ENCODE measurements around the gene OSBP. TPM values are rescaled to one million over a fixed set of nuclear protein-coding genes. Genes with fewer than 3 reads are reported as not detected.

OSBP gene
- total RNA-seq, 2 experiments from 2014 or later, result 33.9 to 37.0 TPM

DNA sequence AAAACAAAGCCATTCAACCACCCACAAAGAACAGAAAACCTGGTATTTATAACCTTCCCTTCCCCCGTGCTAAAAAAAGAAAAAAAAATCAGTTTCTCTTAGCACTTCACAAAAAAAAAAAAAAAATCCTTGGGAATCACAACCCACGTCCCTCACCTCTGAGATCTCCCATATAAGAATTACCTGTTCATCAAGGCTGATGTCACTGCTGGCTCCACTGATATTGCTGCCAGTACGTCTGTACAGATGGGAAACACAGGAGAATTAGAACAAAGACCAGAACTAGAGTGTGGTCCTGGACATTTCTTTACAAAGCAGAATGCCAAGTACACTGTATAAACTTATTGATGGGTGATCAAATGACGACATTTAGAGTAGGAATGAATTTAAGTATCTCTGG lies 14.9 kb downstream of the OSBP start:
- H3K4me3 Mint-ChIP-seq, result no peak overlapping the region
- CTCF ChIA-PET, result no interaction called here
- H3K4me1 Mint-ChIP-seq (ENCODE audit: low read depth), result peaks cover 10% of the 10 kb centered on the region
- H3K27ac Mint-ChIP-seq, result peak overlapping the region; percentile 31
- DNase-seq, result no peak
- no peaks in the 10 kb centered on the region for H3K9me3 Mint-ChIP-seq
- H3K36me3 Mint-ChIP-seq (ENCODE audit: low read depth), result peaks cover 41% of the 10 kb centered on the region
- no peaks in the 10 kb centered on the region for H3K27me3 Mint-ChIP-seq (ENCODE audit: low read depth)
- intact Hi-C loops (cut with micrococcal nuclease), result no loop called here

DNA sequence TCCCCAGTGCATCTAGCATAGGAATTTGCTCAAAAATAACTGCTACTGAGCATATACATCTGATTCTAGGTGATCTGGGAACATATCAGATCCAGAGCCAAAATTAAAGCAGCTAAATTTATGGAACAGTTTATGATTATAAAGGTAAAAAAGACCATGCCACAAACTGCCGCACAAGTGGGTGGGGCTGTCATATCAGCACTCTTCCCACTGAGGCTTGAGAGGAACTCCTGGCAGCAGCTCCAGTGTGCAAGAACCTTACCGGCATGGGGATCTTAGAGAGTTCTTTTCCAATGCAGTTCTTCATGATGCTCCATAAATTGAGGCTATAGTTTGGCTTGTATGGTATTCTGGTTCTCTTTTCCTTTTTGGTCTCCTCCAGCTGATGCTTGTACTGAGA lies 15.3 kb downstream of the OSBP start:
- H3K9me3 Mint-ChIP-seq, result no peaks in the 10 kb centered on the region
- intact Hi-C loops (cut with micrococcal nuclease), result no loop called here
- H3K4me1 Mint-ChIP-seq (ENCODE audit: low read depth), result peaks cover 10% of the 10 kb centered on the region
- H3K27ac Mint-ChIP-seq, result no peak overlapping the region
- DNase-seq, result no peak
- no peak overlapping the region for H3K4me3 Mint-ChIP-seq
- CTCF ChIA-PET, result no interaction called here
- H3K27me3 Mint-ChIP-seq (ENCODE audit: low read depth), result no peaks in the 10 kb centered on the region
- peaks cover 45% of the 10 kb centered on the region for H3K36me3 Mint-ChIP-seq (ENCODE audit: low read depth)

DNA sequence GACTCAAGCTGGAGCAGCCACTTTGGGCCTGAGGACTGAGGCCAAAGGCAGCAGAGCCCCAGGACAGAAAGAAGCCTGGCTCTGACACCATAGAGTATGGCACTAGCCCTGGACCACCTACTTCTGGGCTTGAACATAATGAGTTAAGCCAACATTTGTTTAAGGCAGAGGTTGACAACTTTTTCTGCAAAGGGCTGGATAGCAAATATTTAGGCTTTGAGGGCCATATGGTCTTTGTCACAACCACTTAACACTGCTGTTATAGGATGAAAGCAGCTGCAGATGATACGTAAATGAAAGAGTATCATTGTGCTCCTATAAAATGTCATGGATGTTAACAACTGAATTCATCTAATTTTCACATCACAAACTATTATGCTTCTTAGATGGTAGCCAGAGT lies 16.6 kb downstream of the OSBP start:
- intact Hi-C loops (cut with micrococcal nuclease), result no loop called here
- Mint-ChIP-seq H3K27ac (no peak overlapping the region), H3K9me3 (no peaks in the 10 kb centered on the region), H3K27me3 (ENCODE audit: low read depth) (no peaks in the 10 kb centered on the region), H3K36me3 (ENCODE audit: low read depth) (peaks cover 52% of the 10 kb centered on the region), H3K4me1 (ENCODE audit: low read depth) (peaks cover 7% of the 10 kb centered on the region), H3K4me3 (no peak overlapping the region)
- DNase-seq, result no peak
- CTCF ChIA-PET, result interaction anchor here (1.7 kb wide), 1 partner anchor 13 kb away, joined by 5 read pairs; no protein-coding TSS in a partner anchor

DNA sequence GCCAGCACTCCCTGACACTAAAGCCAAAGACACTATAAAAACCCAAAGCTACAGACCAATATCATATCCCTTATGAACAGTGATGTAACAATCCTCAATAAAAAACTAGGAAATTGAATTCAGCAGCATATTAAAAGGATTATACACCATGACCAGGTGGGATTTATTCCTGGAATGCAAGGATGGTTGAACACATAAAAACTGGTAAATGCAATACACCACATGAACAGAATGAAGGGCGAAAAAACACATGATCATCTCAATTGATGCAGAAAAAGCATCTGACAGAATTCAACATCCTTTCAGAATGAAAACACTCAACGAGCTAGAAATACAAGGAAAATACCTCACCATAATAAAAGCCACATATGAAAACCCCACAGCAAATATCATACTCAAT lies 31.3 kb downstream of the OSBP start:
- Mint-ChIP-seq H3K9me3 (peaks cover 8% of the 10 kb centered on the region), H3K27me3 (ENCODE audit: low read depth) (no peaks in the 10 kb centered on the region), H3K27ac (no peak overlapping the region), H3K36me3 (ENCODE audit: low read depth) (peaks cover 42% of the 10 kb centered on the region), H3K4me1 (ENCODE audit: low read depth) (peaks cover 2% of the 10 kb centered on the region), H3K4me3 (no peak overlapping the region)
- CTCF ChIA-PET, result no interaction called here
- intact Hi-C loops (cut with micrococcal nuclease), result no loop called here
- no peak for DNase-seq

DNA sequence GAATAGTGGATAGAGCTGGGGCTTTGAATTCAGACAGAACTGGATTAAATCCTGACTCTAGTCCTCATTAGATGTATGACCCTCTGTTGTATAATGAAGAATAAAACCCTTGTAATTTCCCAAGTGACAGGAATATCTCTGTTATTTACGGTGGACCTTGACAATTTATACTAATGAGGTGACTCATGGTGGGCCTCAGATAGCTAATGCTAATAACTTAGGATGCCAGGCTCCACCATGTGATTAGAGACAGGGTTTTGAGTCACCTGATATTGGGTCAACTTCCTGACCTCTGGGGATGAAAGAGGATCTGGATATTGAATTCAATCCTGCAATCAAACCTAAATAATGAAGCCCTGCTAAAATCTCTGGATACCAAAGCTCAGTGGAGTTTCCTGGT lies 33.6 kb downstream of the OSBP start:
- no peaks in the 10 kb centered on the region for H3K27me3 Mint-ChIP-seq (ENCODE audit: low read depth)
- CTCF ChIA-PET, result interaction anchor here (0.6 kb wide), 1 partner anchor 529 kb away, joined by 7 read pairs; no protein-coding TSS in a partner anchor
- H3K36me3 Mint-ChIP-seq (ENCODE audit: low read depth), result peaks cover 48% of the 10 kb centered on the region
- intact Hi-C loops (cut with micrococcal nuclease), result no loop called here
- H3K4me3 Mint-ChIP-seq, result no peak overlapping the region
- H3K4me1 Mint-ChIP-seq (ENCODE audit: low read depth), result peaks cover 2% of the 10 kb centered on the region
- DNase-seq, result no peak
- no peak overlapping the region for H3K27ac Mint-ChIP-seq
- H3K9me3 Mint-ChIP-seq, result peaks cover 8% of the 10 kb centered on the region

DNA sequence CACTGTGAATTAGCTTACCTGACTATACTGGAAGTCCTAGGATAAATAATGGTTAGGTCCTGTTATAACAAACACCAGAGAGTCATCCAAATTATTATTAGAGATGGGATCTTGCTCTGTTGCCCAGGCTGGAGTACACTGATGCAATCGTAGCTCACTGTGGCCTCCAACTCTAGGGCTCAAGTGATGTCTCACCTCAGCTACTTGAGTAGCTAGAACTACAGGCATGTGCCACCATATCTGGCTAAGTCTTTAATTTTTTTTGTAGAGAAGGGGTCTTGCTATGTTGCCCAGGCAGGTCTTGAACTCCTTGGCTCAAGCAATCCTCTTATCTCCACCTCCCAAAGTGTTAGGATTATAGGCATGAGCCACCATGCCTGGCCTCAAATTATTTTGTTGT lies 37.2 kb downstream of the OSBP start:
- intact Hi-C loops (cut with micrococcal nuclease), result no loop called here
- Mint-ChIP-seq H3K27ac (no peak overlapping the region), H3K4me1 (ENCODE audit: low read depth) (no peaks in the 10 kb centered on the region), H3K9me3 (no peaks in the 10 kb centered on the region), H3K4me3 (no peak overlapping the region), H3K36me3 (ENCODE audit: low read depth) (peaks cover 41% of the 10 kb centered on the region), H3K27me3 (ENCODE audit: low read depth) (no peaks in the 10 kb centered on the region)
- CTCF ChIA-PET, result no interaction called here
- DNase-seq, result no peak

DNA sequence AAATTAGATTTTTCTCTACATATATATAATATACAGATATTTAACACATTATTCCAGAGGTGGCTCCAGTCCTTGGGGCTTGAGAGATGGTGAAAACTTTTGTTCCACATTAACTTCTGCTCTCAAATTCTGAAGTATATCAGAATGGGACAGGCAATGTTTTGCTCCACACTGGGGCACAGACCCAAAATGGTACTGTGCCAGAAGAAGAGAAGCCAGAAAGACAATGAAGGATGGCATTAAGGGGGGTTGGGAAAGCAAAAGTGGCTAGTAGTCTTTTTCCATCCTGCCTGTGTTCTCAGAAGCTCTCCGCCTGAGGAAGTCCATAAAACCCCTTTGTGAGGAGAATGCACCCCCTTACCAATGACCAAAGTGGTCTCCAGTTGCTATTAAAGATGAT lies 40.1 kb downstream of the OSBP start:
- Mint-ChIP-seq H3K4me3 (no peak overlapping the region), H3K27ac (no peak overlapping the region), H3K27me3 (ENCODE audit: low read depth) (no peaks in the 10 kb centered on the region), H3K9me3 (no peaks in the 10 kb centered on the region), H3K4me1 (ENCODE audit: low read depth) (no peaks in the 10 kb centered on the region), H3K36me3 (ENCODE audit: low read depth) (peaks cover 38% of the 10 kb centered on the region)
- CTCF ChIA-PET, result no interaction called here
- intact Hi-C loops (cut with micrococcal nuclease), result no loop called here
- no peak for DNase-seq

DNA sequence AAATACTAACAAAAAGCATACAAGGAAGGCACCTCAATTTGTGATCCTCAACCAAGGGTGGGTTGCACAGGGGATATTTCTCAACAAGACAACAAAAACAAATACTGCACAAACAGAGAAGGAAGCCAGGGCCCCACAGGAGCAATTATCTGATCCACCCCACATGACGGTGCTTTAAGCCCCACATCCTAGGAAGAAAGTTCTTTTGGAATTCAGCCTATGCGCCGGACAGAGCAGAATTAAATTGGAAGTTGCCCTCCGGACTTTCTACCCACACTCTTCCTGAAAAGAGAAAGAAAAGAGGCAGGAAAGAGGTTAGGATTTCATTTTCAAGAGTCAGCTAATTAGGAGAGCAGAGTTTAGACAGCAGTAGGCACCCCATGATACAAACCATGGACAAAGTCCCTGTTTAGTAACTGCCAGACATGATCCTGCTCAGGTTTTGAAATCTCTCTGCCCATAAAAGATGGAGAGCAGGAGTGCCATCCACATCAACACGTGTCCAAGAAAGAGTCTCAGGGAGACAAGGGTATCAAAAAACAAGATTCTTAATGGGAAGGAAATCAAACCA lies 40.6 kb downstream of the OSBP start:
- intact Hi-C loops (cut with micrococcal nuclease), result no loop called here
- H3K27ac Mint-ChIP-seq, result no peak overlapping the region
- peaks cover 34% of the 10 kb centered on the region for H3K36me3 Mint-ChIP-seq (ENCODE audit: low read depth)
- no peak overlapping the region for H3K4me3 Mint-ChIP-seq
- no peaks in the 10 kb centered on the region for H3K9me3 Mint-ChIP-seq
- CTCF ChIA-PET, result no interaction called here
- no peak for DNase-seq
- no peaks in the 10 kb centered on the region for H3K27me3 Mint-ChIP-seq (ENCODE audit: low read depth)
- H3K4me1 Mint-ChIP-seq (ENCODE audit: low read depth), result no peaks in the 10 kb centered on the region

DNA sequence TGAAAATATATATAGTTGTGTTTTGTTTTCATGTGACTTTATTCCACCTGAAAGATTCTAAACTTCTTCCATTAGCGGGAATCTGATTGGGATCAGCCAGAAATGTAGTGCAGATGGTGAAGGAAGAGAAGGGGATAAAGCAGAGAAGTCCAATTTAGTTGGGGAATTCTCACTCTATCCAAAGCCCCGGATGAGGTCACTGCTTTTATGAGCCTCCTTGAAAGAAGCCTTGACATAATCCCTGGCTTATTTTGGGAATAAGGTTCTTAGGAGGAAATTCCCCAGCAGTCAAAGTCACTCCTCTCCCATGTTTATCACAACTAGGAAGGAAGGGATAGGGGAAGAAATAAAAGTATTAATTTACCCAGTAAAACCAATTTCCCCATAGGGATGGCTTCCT lies 41.1 kb downstream of the OSBP start:
- Mint-ChIP-seq H3K36me3 (ENCODE audit: low read depth) (peaks cover 28% of the 10 kb centered on the region), H3K9me3 (no peaks in the 10 kb centered on the region), H3K4me1 (ENCODE audit: low read depth) (no peaks in the 10 kb centered on the region), H3K27ac (no peak overlapping the region), H3K4me3 (no peak overlapping the region), H3K27me3 (ENCODE audit: low read depth) (no peaks in the 10 kb centered on the region)
- CTCF ChIA-PET, result no interaction called here
- DNase-seq, result no peak
- intact Hi-C loops (cut with micrococcal nuclease), result no loop called here

DNA sequence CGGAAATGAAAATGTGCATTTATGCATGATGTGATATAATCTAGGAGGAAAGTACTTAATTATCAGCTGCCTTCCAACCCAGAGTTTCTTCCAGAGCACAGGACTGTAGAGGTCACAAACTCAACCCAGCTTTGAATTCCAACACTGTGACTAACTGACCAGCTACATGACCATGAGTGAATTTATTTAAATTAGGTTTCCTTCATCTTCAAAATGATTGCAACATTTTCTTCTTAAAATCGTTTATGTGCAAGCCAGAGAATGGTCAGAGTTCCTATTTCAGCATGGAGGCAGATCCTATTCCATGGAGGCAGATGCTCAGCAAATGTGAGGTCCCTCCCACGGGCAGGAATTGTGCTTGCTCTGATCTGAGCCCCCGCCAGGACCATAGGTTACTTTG lies 42.4 kb downstream of the OSBP start:
- Mint-ChIP-seq H3K27ac (peak overlapping the region; percentile 61), H3K4me1 (ENCODE audit: low read depth) (no peaks in the 10 kb centered on the region), H3K4me3 (no peak overlapping the region), H3K27me3 (ENCODE audit: low read depth) (no peaks in the 10 kb centered on the region), H3K9me3 (no peaks in the 10 kb centered on the region), H3K36me3 (ENCODE audit: low read depth) (peaks cover 19% of the 10 kb centered on the region)
- DNase-seq, result no peak
- CTCF ChIA-PET, result no interaction called here
- intact Hi-C loops (cut with micrococcal nuclease), result no loop called here

DNA sequence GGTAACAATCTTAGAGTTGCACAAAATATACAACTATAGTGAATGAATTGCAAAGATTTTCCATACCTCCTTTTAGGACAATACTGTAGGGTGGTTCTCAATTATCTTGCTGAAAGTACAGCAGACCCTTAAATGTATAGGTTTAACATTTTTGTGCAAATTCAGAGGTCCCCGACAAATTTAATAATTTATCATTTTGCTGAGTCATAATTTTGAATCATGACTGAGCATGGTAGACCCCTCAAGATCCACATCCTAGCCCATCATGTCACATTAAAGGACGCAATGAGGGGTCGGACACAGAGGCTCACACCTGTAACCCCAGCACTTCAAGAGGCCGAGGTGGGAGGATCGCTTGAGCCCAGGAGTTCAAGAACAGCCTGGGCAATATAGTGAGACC lies 43.5 kb downstream of the OSBP start:
- no peaks in the 10 kb centered on the region for H3K4me1 Mint-ChIP-seq (ENCODE audit: low read depth)
- intact Hi-C loops (cut with micrococcal nuclease), result no loop called here
- peaks cover 14% of the 10 kb centered on the region for H3K36me3 Mint-ChIP-seq (ENCODE audit: low read depth)
- H3K27ac Mint-ChIP-seq, result no peak overlapping the region
- H3K27me3 Mint-ChIP-seq (ENCODE audit: low read depth), result no peaks in the 10 kb centered on the region
- H3K4me3 Mint-ChIP-seq, result no peak overlapping the region
- H3K9me3 Mint-ChIP-seq, result no peaks in the 10 kb centered on the region
- CTCF ChIA-PET, result no interaction called here
- no peak for DNase-seq

DNA sequence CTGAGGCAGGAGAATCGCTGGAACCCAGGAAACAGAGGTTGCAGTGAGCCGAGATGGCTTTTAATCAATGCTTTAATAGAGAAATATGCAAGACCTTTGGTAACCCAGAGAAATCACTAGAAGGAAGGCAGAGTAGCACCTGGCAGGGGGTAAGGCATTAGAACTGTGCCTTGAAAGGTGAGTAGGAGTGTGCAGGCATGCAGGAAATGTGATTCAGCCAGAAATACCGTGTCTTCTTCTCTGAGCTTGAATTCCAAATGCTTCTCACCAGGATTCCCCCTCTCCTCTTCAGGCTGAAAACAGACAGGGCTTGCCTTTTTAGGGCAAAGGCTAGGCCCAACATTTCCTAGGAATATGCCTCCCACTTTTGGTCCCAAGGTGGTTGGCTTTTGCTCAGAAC lies 53.3 kb downstream of the OSBP start:
- Mint-ChIP-seq H3K36me3 (ENCODE audit: low read depth) (peaks cover 4% of the 10 kb centered on the region), H3K4me3 (no peak overlapping the region), H3K27ac (no peak overlapping the region), H3K9me3 (no peaks in the 10 kb centered on the region), H3K4me1 (ENCODE audit: low read depth) (peaks cover 34% of the 10 kb centered on the region), H3K27me3 (ENCODE audit: low read depth) (peaks cover 4% of the 10 kb centered on the region)
- no peak for DNase-seq
- intact Hi-C loops (cut with micrococcal nuclease), result no loop called here
- CTCF ChIA-PET, result interaction anchor here (1.0 kb wide), 1 partner anchor 193 kb away, joined by 3 read pairs; no protein-coding TSS in a partner anchor

DNA sequence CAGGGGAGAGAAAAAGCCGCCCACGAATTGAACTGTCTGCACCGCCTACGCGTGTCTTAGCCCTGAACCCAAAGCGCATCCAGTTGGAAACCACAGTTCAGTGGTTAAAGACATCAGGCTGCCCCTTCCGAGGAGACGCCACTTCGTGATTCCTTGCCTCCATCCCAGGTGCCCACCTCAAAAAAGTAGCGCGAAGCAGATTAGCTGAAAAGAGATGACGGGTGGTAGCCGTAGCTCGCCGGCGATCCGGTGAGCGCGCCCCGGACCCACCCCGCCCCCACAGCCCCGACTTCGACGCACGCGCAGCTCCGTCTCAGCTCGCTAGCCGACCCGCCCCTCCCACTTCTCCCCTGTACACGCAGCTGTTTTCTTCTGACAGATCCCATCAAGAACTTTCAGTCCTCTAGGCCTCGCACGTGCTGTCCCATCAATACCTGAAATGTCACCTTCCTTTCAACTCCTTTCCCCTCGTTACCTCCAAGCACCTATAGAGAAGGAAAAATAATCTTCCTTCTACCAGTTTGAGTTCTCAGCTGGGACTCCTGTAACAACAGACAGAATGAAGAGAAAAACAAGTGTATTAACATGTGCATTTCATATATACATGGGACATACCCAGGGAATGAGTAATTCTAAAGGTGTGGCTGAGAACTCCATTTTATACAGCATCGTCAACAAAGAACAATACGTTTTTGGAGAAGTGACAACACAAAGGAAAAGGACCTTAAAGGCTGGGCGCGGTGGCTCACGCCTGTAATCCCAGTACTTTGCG lies 54.7 kb downstream of the OSBP start:
- DNase-seq, result peak; percentile 90
- H3K4me3 Mint-ChIP-seq, result peak overlapping the region; percentile 93
- CTCF ChIA-PET, result interaction anchor here (1.0 to 1.3 kb wide), 3 partner anchors 9 to 55 kb away, joined by 3 to 5 read pairs (median 4); no protein-coding TSS in a partner anchor

More for the DNA sequence above, 54.7 kb downstream of the OSBP start:
- Mint-ChIP-seq H3K4me1 (ENCODE audit: low read depth) (peaks cover 47% of the 10 kb centered on the region), H3K27me3 (ENCODE audit: low read depth) (peaks cover 4% of the 10 kb centered on the region), H3K36me3 (ENCODE audit: low read depth) (peaks cover 4% of the 10 kb centered on the region), H3K27ac (peak overlapping the region; percentile 97), H3K9me3 (no peaks in the 10 kb centered on the region)
- intact Hi-C loops (cut with micrococcal nuclease), result loop anchor here (1.0 kb wide), 3 partner anchors 11 to 108 kb away; partner anchors contain the start of gene PATL1

Data from activated naive CD4-positive, alpha-beta T cell treated with anti-CD3 and anti-CD28 coated beads for 36 hours (primary cell).